ENCODE data around the gene GART.

DNA sequence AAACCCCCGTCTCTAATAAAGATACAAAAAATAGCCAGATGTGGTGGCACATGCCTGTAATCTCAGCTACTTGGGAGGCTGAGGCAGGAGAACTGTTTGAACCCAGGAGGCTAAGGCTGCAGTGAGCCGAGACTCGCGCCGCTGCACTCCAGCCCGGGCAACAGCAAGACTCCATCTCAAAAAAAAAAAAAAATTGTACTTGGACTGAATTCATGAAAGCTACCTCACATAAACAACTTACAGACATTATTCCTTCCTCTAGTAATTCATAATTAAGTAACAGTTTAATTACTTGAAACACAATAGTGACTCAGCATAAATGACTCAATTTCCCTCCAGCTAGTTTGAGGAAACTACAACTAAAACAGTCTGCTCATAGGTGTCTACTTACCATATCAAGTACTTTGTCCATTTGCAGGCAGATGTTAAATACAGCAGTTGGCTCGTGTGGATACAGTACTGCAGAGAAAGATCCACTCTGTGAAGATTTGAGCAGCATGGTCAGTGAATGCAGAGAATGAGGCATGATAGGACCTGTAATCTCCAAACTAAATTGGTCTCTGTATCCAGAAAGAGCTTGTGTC, 37.1 kb upstream of the GART start:
- TF ChIP-seq, protein P1, sequence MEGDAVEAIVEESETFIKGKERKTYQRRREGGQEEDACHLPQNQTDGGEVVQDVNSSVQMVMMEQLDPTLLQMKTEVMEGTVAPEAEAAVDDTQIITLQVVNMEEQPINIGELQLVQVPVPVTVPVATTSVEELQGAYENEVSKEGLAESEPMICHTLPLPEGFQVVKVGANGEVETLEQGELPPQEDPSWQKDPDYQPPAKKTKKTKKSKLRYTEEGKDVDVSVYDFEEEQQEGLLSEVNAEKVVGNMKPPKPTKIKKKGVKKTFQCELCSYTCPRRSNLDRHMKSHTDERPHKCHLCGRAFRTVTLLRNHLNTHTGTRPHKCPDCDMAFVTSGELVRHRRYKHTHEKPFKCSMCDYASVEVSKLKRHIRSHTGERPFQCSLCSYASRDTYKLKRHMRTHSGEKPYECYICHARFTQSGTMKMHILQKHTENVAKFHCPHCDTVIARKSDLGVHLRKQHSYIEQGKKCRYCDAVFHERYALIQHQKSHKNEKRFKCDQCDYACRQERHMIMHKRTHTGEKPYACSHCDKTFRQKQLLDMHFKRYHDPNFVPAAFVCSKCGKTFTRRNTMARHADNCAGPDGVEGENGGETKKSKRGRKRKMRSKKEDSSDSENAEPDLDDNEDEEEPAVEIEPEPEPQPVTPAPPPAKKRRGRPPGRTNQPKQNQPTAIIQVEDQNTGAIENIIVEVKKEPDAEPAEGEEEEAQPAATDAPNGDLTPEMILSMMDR (IDR thresholded peaks at IDR 0.05) = no peak
- TF ChIP-seq POLR2A (IDR thresholded peaks at IDR 0.05) = no peak

Measured in esophagus squamous epithelium (tissue), 4 donors.